Measurements from ENCODE around the gene DDX17. TPM values are rescaled to one million over a fixed set of nuclear protein-coding genes. Genes with fewer than 3 reads are reported as not detected.

Gene DDX17
- total and polyA plus RNA-seq, 10 of the 15 experiments (the other 5 are each of a cell fraction or from before 2014, with no cell fraction given) = 25.2 to 778 (median 266) TPM

GRCh38 chr22:38510416-38510970, 4.4 kb upstream of the DDX17 start (continued):
- TF ChIP-seq RUNX3 (IDR thresholded peaks at IDR 0.05; ENCODE audit: low read length) (no peak), POLR2A (IDR thresholded peaks at IDR 0.05; ENCODE audit: low read depth, low read length) (no peak), CTCF (IDR thresholded peaks at IDR 0.05 in 2 of 3, conservative IDR thresholded peaks at IDR 0.05 in 1 of 3; ENCODE audit: control insufficient read depth in 2 of 3, extremely low read depth in 1 of 3, insufficient read depth in 1 of 3, low read depth in 3 of 3, low read length in 3 of 3) (no peak), SRF (IDR thresholded peaks at IDR 0.05; ENCODE audit: low read depth in 2 of 2, low read length in 2 of 2) (no peak)

- H3K36me3 ChIP-seq (ENCODE audit: control insufficient read depth in 2 of 2, insufficient read depth in 2 of 2, low read length in 1 of 2) = peaks cover 0 to 25% of the 10 kb centered on the region in 2 experiments; a peak in 3 of 4 replicates
- peak overlapping the region; percentile 96 for H3K4me3 ChIP-seq
- H3K27ac ChIP-seq (ENCODE audit: control insufficient read depth, insufficient read depth) = peak overlapping the region; percentile 86
- ChIA-PET SMC1A (ENCODE audit: uncharacterized antibody, unreplicated experiment) (no interaction called here), RAD21 (ENCODE audit: unreplicated experiment) (no interaction called here), CTCF (no interaction called here), POLR2A (no interaction called here)
- H3K79me2 ChIP-seq (ENCODE audit: control insufficient read depth, insufficient read depth, low read length) = peaks cover 54% of the 10 kb centered on the region
- 1% methylated on average over 58 of the region's 69 CpGs for WGBS (ENCODE audit: insufficient coverage, insufficient replicate concordance, low lambda C conversion rate, missing lambda C conversion rate)
- in situ Hi-C loops (cut with MboI) = no loop called here
- peak; percentile 63 for ATAC-seq
- H4K20me1 ChIP-seq (ENCODE audit: control insufficient read depth, insufficient read depth) = peaks cover 7% of the 10 kb centered on the region; the same call in 1 of the 2 replicates
- H3K9ac ChIP-seq (ENCODE audit: control insufficient read depth, insufficient read depth, low read length) = peak overlapping the region; percentile 100
- H3K9me3 ChIP-seq (replicated peaks; ENCODE audit: control insufficient read depth, insufficient read depth, low read length) = no peaks in the 10 kb centered on the region
- peak overlapping the region; percentile 88; the same call in 1 of the 2 replicates for H3K4me2 ChIP-seq (ENCODE audit: control insufficient read depth, insufficient read depth)
- H3K27me3 ChIP-seq (replicated peaks in 1 of 2; ENCODE audit: control insufficient read depth in 2 of 2, insufficient read depth in 2 of 2, low read length in 1 of 2) = no peaks in the 10 kb centered on the region
- BruUV-seq (replicated peaks) = no TSS peak
- intact Hi-C loops (cut with micrococcal nuclease; ENCODE audit: unreplicated experiment) = loop anchor here (2.0 to 10.0 kb wide), 2 partner anchors 65 to 199 kb away; partner anchors contain the start of genes DMC1, GTPBP1 and JOSD1
- peak overlapping the region; percentile 69; the same call in 1 of the 2 replicates for H2AFZ ChIP-seq (ENCODE audit: control insufficient read depth, low read depth, low read length)
- no peak for FAIRE-seq
- no peak for DNase-seq (ENCODE audit: low read depth, low spot score)
- H3K4me1 ChIP-seq (ENCODE audit: control insufficient read depth, insufficient read depth, low read length) = no peaks in the 10 kb centered on the region; the same call in none of the 2 replicates
- no peak for TF ChIP-seq BCLAF1 (IDR thresholded peaks at IDR 0.05)
- no peak for TF ChIP-seq PKNOX1 (IDR thresholded peaks at IDR 0.05)
- TF ChIP-seq BCL3 (IDR thresholded peaks at IDR 0.05; ENCODE audit: borderline replicate concordance, insufficient read depth, low read depth, low read length, poor library complexity, severe bottlenecking) = no peak
- no peak for TF ChIP-seq YBX1 (IDR thresholded peaks at IDR 0.05)
- TF ChIP-seq PML (IDR thresholded peaks at IDR 0.05; ENCODE audit: low read length) = no peak
- TF ChIP-seq NR2C2 (IDR thresholded peaks at IDR 0.05; ENCODE audit: borderline replicate concordance, control insufficient read depth, insufficient read length, low read depth) = no peak
- no peak for TF ChIP-seq IKZF2 (IDR thresholded peaks at IDR 0.05)
Observed at GRCh38 chr22:38505541-38506117, 482 bp downstream of the DDX17 start.
